Nephron (organoid): ENCODE results near the gene FXR2.
A peak's percentile ranks its signal among the peaks of the same experiment; 100 is the strongest.
"Not testable (repeated sequence)": the region's sequence is repeated elsewhere in the genome, so short reads cannot be mapped to it uniquely, and the experiment has no call there.

ENCODE experiments used
- H3K27ac Mint-ChIP-seq, 3 experiments: 2 replicates each; pipeline ENCODE4 v1.8.0; 2020; ENCODE audit warnings: mixed read lengths in 3 of 3, mild to moderate bottlenecking in 2 of 3, moderate library complexity in 1 of 3
- H3K27me3 Mint-ChIP-seq: 2 replicates; pipeline ENCODE4 v1.8.0; 2021; ENCODE audit warnings: low read depth, mild to moderate bottlenecking, moderate library complexity, mixed read lengths
- H3K36me3 Mint-ChIP-seq: 2 replicates; pipeline ENCODE4 v1.8.0; 2020; ENCODE audit warnings: low read depth, mixed read lengths
- H3K4me1 Mint-ChIP-seq: 2 replicates; pipeline ENCODE4 v1.8.0; 2020; ENCODE audit warnings: mixed read lengths
- H3K4me3 Mint-ChIP-seq, 3 experiments: 2 replicates each; pipeline ENCODE4 v1.8.0; 2020; ENCODE audit warnings: mild to moderate bottlenecking in 3 of 3, mixed read lengths in 3 of 3, moderate library complexity in 2 of 3
- H3K9me3 Mint-ChIP-seq: 2 replicates; pipeline ENCODE4 v1.8.0; 2020; ENCODE audit warnings: mixed read lengths
- TF ChIP-seq, protein P1 (sequence below), 3 experiments: fragments of 200-600 bp; sonication (generic); IDR thresholded peaks; one replicate each; pipeline ENCODE4 v1.5.0; 2021; ENCODE audit warnings: antibody characterized with exemption in 3 of 3; ENCODE audit not compliant: unreplicated experiment in 3 of 3

The FXR2 gene

DNA sequence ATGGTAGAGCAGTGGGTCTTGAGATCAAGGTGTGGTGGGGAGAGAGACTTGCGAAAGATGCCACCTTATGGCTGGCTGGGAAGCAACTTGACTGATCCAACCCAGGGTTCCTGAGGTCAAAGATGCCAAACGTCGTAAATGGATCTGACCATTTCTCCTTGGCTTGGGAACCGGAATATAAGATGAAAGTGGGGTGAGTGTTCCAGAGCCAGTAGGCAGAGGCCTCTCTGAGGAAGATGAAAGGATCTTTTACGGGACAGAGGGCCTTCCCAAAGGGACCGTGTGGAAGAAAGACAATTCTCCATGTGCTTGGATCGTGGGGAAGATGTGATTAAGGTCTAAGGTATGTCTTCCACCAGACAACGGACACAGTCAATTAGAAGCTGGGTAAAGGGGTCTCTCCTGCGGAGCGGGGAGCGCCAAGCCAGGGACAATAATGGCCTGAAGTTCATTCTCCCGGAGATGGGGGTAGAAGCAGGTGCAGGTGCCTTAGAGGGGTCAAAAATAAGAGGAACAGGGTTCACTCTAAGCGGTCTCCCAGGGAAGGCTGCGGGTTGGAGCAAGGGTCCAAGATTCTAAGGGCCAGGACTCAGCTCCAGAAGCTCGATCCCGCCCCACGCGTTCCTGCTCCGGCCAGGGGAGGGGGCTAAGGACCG, 800 bp downstream of the FXR2 start:
- H3K4me1 Mint-ChIP-seq, result peaks cover 38% of the 10 kb centered on the region
- H3K4me3 Mint-ChIP-seq, result peak overlapping the region; percentile 91 to 94 (median 94)
- peak overlapping the region; percentile 88 to 92 (median 91) for H3K27ac Mint-ChIP-seq
- H3K9me3 Mint-ChIP-seq, result no peaks in the 10 kb centered on the region
- H3K36me3 Mint-ChIP-seq, result peaks cover 24% of the 10 kb centered on the region
- TF ChIP-seq, protein P1, sequence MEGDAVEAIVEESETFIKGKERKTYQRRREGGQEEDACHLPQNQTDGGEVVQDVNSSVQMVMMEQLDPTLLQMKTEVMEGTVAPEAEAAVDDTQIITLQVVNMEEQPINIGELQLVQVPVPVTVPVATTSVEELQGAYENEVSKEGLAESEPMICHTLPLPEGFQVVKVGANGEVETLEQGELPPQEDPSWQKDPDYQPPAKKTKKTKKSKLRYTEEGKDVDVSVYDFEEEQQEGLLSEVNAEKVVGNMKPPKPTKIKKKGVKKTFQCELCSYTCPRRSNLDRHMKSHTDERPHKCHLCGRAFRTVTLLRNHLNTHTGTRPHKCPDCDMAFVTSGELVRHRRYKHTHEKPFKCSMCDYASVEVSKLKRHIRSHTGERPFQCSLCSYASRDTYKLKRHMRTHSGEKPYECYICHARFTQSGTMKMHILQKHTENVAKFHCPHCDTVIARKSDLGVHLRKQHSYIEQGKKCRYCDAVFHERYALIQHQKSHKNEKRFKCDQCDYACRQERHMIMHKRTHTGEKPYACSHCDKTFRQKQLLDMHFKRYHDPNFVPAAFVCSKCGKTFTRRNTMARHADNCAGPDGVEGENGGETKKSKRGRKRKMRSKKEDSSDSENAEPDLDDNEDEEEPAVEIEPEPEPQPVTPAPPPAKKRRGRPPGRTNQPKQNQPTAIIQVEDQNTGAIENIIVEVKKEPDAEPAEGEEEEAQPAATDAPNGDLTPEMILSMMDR (IDR thresholded peaks at IDR 0.05; ENCODE audit: unreplicated experiment in 3 of 3), result no peak
- no peaks in the 10 kb centered on the region for H3K27me3 Mint-ChIP-seq

DNA sequence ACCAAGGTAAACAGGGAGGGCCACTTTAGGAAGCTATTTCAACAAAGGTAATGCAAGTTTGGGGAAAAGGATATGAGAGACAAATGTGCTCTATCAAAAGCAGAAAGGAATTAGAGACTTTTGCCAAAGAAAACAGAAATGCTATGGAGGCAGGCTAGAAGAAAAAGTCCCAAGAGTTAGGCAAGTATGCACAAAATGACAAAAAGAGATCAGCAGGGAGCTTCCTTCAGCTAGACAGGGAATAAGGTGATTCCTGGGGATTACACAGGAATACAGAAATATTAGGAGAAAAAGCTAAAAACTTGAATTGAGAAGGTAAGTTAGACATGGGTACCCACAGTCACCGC, 2.4 kb downstream of the FXR2 start:
- Mint-ChIP-seq H3K27ac (peak overlapping the region; percentile 85 to 94 (median 88)), H3K4me3 (peak overlapping the region; percentile 91 to 94 (median 94)), H3K36me3 (peaks cover 24% of the 10 kb centered on the region), H3K4me1 (peaks cover 38% of the 10 kb centered on the region), H3K9me3 (no peaks in the 10 kb centered on the region), H3K27me3 (no peaks in the 10 kb centered on the region)
- TF ChIP-seq, protein P1 (IDR thresholded peaks at IDR 0.05; ENCODE audit: unreplicated experiment in 3 of 3), result no peak

DNA sequence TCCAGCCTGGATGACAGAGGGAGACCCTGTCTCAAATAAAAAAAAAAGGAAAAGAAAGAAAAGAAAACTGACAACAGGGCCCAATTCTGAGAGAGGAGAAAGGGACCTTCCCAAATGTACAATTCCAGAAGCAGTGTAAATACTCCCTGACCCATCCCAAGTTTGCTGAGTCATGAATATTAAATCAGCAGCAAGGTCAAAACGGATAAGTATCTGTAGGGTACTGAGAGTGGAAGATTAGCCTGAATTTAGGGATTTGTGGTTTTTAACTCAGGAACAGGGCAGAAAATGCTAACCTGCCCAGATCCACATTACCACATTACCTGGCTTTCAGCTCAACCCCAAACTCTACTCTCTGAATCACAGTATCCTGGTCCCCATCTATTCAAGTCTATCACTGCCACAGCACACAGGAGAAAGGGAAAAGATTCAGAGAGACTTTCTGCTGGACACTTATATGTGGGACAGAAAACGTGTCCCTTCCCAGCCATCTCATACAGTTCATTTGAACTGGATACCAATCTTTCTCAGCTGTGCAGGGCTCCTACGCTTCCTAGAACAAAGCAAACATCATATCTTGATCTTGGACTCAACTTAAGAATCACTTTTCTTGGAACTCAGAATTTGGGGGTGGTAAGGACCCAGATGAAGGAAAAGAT, 2.9 kb downstream of the FXR2 start:
- peak overlapping the region; percentile 85 to 94 (median 88) for H3K27ac Mint-ChIP-seq
- TF ChIP-seq, protein P1 (IDR thresholded peaks at IDR 0.05; ENCODE audit: unreplicated experiment in 3 of 3), result no peak
- H3K4me1 Mint-ChIP-seq, result peaks cover 38% of the 10 kb centered on the region
- peak overlapping the region; percentile 91 to 94 (median 94) for H3K4me3 Mint-ChIP-seq
- H3K36me3 Mint-ChIP-seq, result peaks cover 24% of the 10 kb centered on the region
- no peaks in the 10 kb centered on the region for H3K27me3 Mint-ChIP-seq
- H3K9me3 Mint-ChIP-seq, result no peaks in the 10 kb centered on the region

DNA sequence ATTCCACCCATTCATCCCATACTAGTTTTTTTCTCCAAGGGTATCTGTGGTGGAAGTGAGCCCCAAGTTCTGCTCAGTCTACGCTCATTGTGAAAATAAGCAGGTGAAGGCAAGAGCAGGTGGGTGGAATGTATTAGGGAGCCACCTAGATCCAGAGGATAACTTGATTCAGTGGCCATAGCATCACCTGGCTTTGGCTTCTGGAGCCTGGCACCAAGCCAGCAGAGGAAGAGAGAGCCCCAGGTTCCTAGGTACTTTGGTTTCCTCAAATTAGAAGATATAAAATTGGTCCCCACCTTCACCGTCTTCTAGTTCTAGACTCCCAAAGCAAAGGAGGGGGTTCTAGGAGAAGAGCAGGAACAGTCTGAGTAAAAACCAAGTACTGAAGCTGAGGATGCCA, 4.1 kb downstream of the FXR2 start:
- Mint-ChIP-seq H3K9me3 (no peaks in the 10 kb centered on the region), H3K4me1 (peaks cover 43% of the 10 kb centered on the region), H3K27ac (peak overlapping the region in 1 of 3 experiments; percentile 17), H3K36me3 (peaks cover 32% of the 10 kb centered on the region), H3K27me3 (no peaks in the 10 kb centered on the region), H3K4me3 (peak overlapping the region; percentile 13 to 57 (median 50))
- TF ChIP-seq, protein P1 (IDR thresholded peaks at IDR 0.05; ENCODE audit: unreplicated experiment in 3 of 3), result no peak

DNA sequence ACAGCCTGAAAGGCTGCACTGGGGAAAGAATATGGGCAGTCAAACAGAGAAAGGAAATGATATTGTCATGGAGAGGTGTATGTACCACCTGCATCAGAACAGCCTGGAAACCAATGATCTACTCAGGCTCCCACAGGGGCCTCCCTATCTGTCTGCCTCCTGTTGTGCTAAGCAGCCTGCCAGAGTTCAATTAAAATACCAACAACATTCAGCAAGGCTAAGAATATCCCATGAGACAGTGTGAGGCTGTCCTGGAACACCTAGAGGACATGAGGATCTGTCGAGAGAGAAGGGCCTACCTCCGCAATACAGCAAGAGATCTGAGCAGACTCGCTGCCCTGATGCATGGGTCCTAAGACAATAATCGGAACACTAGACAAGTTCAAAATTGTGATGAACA, 8.4 kb downstream of the FXR2 start:
- Mint-ChIP-seq H3K27me3 (no peaks in the 10 kb centered on the region), H3K27ac (no peak overlapping the region), H3K4me3 (no peak overlapping the region), H3K4me1 (peaks cover 15% of the 10 kb centered on the region), H3K36me3 (peaks cover 55% of the 10 kb centered on the region), H3K9me3 (no peaks in the 10 kb centered on the region)
- TF ChIP-seq, protein P1 (IDR thresholded peaks at IDR 0.05; ENCODE audit: unreplicated experiment in 3 of 3), result no peak

DNA sequence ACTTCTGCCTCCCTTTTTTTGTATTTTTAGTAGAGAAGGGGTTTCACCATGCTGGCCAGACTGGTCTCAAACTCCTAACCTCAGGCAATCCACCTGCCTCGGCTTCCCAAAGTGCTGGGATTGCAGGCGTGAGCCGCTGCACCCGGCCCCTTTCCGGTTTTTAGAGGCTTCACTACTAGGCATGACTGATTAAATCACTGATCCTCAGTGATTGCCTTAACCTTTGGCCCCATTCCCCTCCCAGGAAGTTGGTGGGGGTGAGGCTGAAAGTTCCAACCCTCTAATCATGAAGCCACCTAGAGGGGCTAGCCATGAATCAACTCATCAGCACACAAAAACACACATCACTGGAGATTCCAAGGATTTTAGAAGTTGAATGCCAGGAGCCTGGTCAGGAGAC, 17.1 kb downstream of the FXR2 start:
- H3K27ac Mint-ChIP-seq, H3K9me3 Mint-ChIP-seq, H3K4me1 Mint-ChIP-seq, H3K27me3 Mint-ChIP-seq, H3K4me3 Mint-ChIP-seq: not testable (repeated sequence)
- H3K36me3 Mint-ChIP-seq, result peaks cover 74% of the 10 kb centered on the region
